HG02763 (cell line): ENCODE data around the gene SLC7A14.
A peak's percentile ranks its signal among the peaks of the same experiment; 100 is the strongest.

Source experiments
- ATAC-seq: cut with Tn5 transposase; IDR thresholded peaks from one replicate; pipeline ENCODE4 v1.9.1; 2021; ENCODE audit warnings: mild to moderate bottlenecking, moderate library complexity; ENCODE audit not compliant: unreplicated experiment

Gene SLC7A14

GRCh38 chr3:170585937-170586310 is at the start of gene SLC7A14:
SLC7A14 (minus strand) TSS chr3:170586075; CDS start chr3:170526936, 59,139 bp downstream.
- ATAC-seq: no peak

- ATAC-seq: no peak
These were observed 49.5 kb upstream of the SLC7A14 start for GRCh38 chr3:170635385-170635735.

- ATAC-seq: peak; percentile 64
These were observed 48.9 kb upstream of the SLC7A14 start for GRCh38 chr3:170634663-170635384.

GRCh38 chr3:170633573-170633972 is 47.7 kb upstream of the SLC7A14 start:
- ATAC-seq: no peak

- peak; percentile 86 for ATAC-seq
These were observed 46.9 kb upstream of the SLC7A14 start for GRCh38 chr3:170632780-170633179.

- ATAC-seq: no peak
These were observed 46.0 kb upstream of the SLC7A14 start for GRCh38 chr3:170631755-170632488.

- ATAC-seq: no peak
These were observed 37.6 kb upstream of the SLC7A14 start for GRCh38 chr3:170623524-170623923.

- ATAC-seq: no peak
These were observed 36.7 kb upstream of the SLC7A14 start for GRCh38 chr3:170622369-170623159.

- no peak for ATAC-seq
These were observed 35.4 kb upstream of the SLC7A14 start for GRCh38 chr3:170621256-170621655.

GRCh38 chr3:170614214-170614966 is 28.5 kb upstream of the SLC7A14 start:
- no peak for ATAC-seq

GRCh38 chr3:170611751-170612150 is 25.9 kb upstream of the SLC7A14 start:
- no peak for ATAC-seq

- ATAC-seq: no peak
These were observed 24.5 kb upstream of the SLC7A14 start for GRCh38 chr3:170610321-170610884.

GRCh38 chr3:170608475-170608874 is 22.6 kb upstream of the SLC7A14 start:
- no peak for ATAC-seq

GRCh38 chr3:170606675-170607074 is 20.8 kb upstream of the SLC7A14 start:
- no peak for ATAC-seq

- ATAC-seq: no peak
These were observed 19.6 kb upstream of the SLC7A14 start for GRCh38 chr3:170605490-170605889.

- ATAC-seq: no peak
These were observed 18.1 kb upstream of the SLC7A14 start for GRCh38 chr3:170603770-170604510.

GRCh38 chr3:170602556-170602955 is 16.7 kb upstream of the SLC7A14 start:
- no peak for ATAC-seq

GRCh38 chr3:170600005-170600624 is 14.2 kb upstream of the SLC7A14 start:
- ATAC-seq: no peak

GRCh38 chr3:170599091-170599490 is 13.2 kb upstream of the SLC7A14 start:
- ATAC-seq: no peak
